Measurements from ENCODE around the gene KLHL3. TPM values are rescaled to one million over a fixed set of nuclear protein-coding genes. Genes with fewer than 3 reads are reported as not detected.

KLHL3 gene
- total RNA-seq, 4 donors from 2014 or later: 0.75 to 4.4 (median 2.6) TPM

DNA sequence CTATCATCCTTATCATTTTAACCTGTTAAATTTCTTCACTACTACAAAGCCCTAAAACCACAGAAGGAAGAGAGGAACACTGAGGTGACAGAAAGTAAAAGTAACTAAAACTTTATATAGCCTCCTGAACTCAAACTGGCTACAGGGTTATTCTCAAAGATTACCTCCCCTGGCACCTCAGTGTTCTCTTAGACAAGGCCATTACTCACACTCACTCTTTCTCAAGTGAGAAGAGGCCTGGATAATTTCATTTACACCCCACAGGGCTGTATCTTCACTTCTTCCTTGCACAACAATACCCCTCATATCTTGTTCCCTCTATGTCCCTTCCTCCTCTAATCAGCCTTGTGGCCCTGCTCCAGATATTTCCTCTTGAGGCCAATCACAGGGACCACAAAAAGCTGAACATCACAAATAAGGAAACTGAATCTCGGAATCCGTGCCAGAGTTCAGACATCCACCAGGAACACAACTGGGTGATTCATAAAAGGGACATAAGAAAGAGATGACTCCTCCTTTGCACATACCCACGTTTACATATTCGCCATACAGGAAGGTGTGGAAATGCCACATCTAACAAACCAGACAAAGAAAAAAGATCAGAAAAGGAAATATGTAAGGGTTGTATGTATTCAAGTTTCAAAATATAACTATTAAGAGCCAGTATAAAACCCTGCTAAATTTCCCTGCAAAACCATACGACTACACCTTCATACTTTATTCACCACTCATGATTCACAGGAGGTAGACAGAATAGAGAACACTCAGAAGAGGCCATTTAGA, 1.7 kb upstream of the KLHL3 start:
- no peaks in the 10 kb centered on the region for H3K9me3 ChIP-seq
- peaks cover 0 to 37% (median 15%) of the 10 kb centered on the region in 4 donors for H3K4me1 ChIP-seq
- H3K36me3 ChIP-seq: no peaks in the 10 kb centered on the region
- peak; percentile 47 for DNase-seq
- WGBS, 2 donors (ENCODE audit: low coverage in 1 of 2): 52% methylated on average over 3 to 5 of the region's 5 CpGs
- H3K27ac ChIP-seq: peak overlapping the region in 2 of 4 donors; percentile 11 to 21
- H3K4me3 ChIP-seq: no peak overlapping the region
- intact Hi-C loops (cut with DNase I; ENCODE audit: low total_unique reads): no loop called here
- H3K27me3 ChIP-seq: no peaks in the 10 kb centered on the region
- TF ChIP-seq POLR2A (IDR thresholded peaks at IDR 0.05) (no peak), POLR2AphosphoS5 (IDR thresholded peaks at IDR 0.05) (no peak), EP300 (IDR thresholded peaks at IDR 0.05; ENCODE audit: low read depth) (no peak)
- TF ChIP-seq, protein P1, sequence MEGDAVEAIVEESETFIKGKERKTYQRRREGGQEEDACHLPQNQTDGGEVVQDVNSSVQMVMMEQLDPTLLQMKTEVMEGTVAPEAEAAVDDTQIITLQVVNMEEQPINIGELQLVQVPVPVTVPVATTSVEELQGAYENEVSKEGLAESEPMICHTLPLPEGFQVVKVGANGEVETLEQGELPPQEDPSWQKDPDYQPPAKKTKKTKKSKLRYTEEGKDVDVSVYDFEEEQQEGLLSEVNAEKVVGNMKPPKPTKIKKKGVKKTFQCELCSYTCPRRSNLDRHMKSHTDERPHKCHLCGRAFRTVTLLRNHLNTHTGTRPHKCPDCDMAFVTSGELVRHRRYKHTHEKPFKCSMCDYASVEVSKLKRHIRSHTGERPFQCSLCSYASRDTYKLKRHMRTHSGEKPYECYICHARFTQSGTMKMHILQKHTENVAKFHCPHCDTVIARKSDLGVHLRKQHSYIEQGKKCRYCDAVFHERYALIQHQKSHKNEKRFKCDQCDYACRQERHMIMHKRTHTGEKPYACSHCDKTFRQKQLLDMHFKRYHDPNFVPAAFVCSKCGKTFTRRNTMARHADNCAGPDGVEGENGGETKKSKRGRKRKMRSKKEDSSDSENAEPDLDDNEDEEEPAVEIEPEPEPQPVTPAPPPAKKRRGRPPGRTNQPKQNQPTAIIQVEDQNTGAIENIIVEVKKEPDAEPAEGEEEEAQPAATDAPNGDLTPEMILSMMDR (IDR thresholded peaks at IDR 0.05): no peak
- in situ Hi-C loops (cut with MboI; ENCODE audit: low pct_ligation_motif_present in 1 of 4, low pct_unique_long_range_greater_than_20kb in 1 of 4, low sequenced_read_pairs in 3 of 4): loop anchor here in 2 of 4 donors (10.0 to 25.0 kb wide), 2 partner anchors 83 to 100 kb away; no protein-coding TSS in a partner anchor

DNA sequence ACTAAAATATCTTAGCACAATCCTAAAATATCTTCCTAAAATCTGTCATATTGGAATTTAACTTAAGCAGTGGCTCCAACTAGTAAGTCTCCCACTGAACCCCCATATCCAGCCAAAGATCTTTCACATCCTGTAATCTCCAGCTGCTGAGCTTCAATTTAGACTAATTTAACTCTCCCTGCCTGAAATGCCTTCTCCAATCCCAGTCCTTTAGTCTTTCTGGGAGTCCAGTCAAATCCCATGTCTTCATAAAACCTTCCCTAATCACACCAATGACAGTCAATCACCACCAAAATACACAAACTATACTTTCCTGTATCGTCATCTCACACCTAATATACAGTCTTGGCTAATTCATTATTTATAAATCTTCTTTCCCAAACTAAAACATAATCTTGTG, 607 bp upstream of the KLHL3 start:
- DNase-seq: no peak
- 67 to 69% methylated on average over 1 of the region's 1 CpG for WGBS, 2 donors (ENCODE audit: low coverage in 1 of 2)
- H3K4me1 ChIP-seq: peaks cover 0 to 35% (median 15%) of the 10 kb centered on the region in 4 donors
- H3K4me3 ChIP-seq: no peak overlapping the region
- TF ChIP-seq POLR2A (IDR thresholded peaks at IDR 0.05) (no peak), EP300 (IDR thresholded peaks at IDR 0.05; ENCODE audit: low read depth) (no peak), POLR2AphosphoS5 (IDR thresholded peaks at IDR 0.05) (no peak)
- TF ChIP-seq, protein P1 (IDR thresholded peaks at IDR 0.05): no peak
- intact Hi-C loops (cut with DNase I; ENCODE audit: low total_unique reads) (no loop called here), in situ Hi-C loops (cut with MboI; ENCODE audit: low pct_ligation_motif_present in 1 of 4, low pct_unique_long_range_greater_than_20kb in 1 of 4, low sequenced_read_pairs in 3 of 4) (loop anchor here in 2 of 4 donors (10.0 to 25.0 kb wide), 2 partner anchors 82 to 99 kb away; no protein-coding TSS in a partner anchor)
- no peaks in the 10 kb centered on the region for H3K9me3 ChIP-seq
- H3K27me3 ChIP-seq: no peaks in the 10 kb centered on the region
- no peaks in the 10 kb centered on the region for H3K36me3 ChIP-seq
- peak overlapping the region in 2 of 4 donors; percentile 60 to 65 for H3K27ac ChIP-seq

DNA sequence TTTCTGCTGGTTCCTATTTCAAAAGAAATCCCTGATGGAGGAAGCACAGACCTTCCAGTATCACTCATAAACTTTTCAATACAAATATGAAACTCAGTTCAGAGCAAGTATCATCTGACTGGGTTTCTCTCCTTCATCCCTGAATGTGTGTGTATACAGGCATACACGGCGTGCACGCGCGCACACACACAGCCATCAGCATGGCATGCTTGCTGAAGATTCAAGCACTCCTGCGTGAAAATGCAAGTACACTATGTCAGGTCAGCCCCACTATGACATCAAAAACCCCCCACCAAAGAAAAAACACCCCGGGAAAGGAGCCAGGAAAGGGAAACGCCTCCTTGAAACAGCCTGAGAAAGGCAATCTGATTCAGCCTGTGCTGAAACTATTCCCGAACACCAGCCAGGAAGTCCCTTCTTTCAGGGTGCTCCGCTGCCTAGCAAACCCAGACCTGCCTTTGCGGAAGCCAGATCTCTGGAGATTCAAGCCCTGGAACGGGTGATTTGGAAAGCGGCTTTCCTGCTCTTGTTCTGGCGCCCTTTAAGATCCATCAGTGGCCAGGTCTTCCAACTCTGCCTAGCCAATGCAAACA, 831 bp downstream of the KLHL3 start:
- H3K4me1 ChIP-seq: peaks cover 0 to 34% (median 15%) of the 10 kb centered on the region in 4 donors
- no peaks in the 10 kb centered on the region for H3K36me3 ChIP-seq
- in situ Hi-C loops (cut with MboI; ENCODE audit: low pct_ligation_motif_present in 1 of 4, low pct_unique_long_range_greater_than_20kb in 1 of 4, low sequenced_read_pairs in 3 of 4): loop anchor here in 2 of 4 donors (10.0 to 25.0 kb wide), 2 partner anchors 80 to 98 kb away; no protein-coding TSS in a partner anchor
- peak overlapping the region; percentile 6 to 41 (median 26) for H3K4me3 ChIP-seq
- no peaks in the 10 kb centered on the region for H3K27me3 ChIP-seq
- WGBS, 2 donors (ENCODE audit: low coverage in 1 of 2): 9 to 17% methylated on average over 9 to 14 of the region's 14 CpGs
- DNase-seq: peak; percentile 34
- peak overlapping the region; percentile 13 to 65 (median 56) for H3K27ac ChIP-seq
- TF ChIP-seq POLR2A (IDR thresholded peaks at IDR 0.05) (no peak), EP300 (IDR thresholded peaks at IDR 0.05; ENCODE audit: low read depth) (no peak), POLR2AphosphoS5 (IDR thresholded peaks at IDR 0.05) (no peak)
- TF ChIP-seq, protein P1 (IDR thresholded peaks at IDR 0.05): no peak
- no peaks in the 10 kb centered on the region for H3K9me3 ChIP-seq
- intact Hi-C loops (cut with DNase I; ENCODE audit: low total_unique reads): no loop called here

DNA sequence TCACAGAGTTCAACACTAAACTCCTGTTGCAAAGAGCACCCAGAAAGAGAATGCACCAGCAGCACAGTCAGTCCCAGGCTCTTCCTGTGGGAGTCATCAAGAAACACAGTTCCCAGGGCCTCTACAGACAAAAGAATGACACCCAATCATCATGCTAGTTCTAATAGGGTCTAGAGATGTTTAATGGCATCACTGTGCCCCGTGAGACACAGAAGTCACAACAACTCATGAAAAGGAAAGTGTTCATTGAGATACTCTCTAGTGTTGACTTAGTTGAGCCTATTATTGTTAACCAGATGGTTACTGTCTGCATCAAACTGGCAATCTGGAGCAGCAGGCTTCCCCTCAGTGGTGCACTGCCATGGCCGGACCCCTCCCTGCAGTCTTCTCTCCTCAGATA, 1.6 kb downstream of the KLHL3 start:
- in situ Hi-C loops (cut with MboI; ENCODE audit: low pct_ligation_motif_present in 1 of 4, low pct_unique_long_range_greater_than_20kb in 1 of 4, low sequenced_read_pairs in 3 of 4): loop anchor here in 2 of 4 donors (10.0 to 25.0 kb wide), 2 partner anchors 80 to 97 kb away; no protein-coding TSS in a partner anchor
- intact Hi-C loops (cut with DNase I; ENCODE audit: low total_unique reads): no loop called here
- Histone ChIP-seq H3K4me1 (peaks cover 0 to 34% (median 15%) of the 10 kb centered on the region in 4 donors), H3K9me3 (no peaks in the 10 kb centered on the region), H3K4me3 (no peak overlapping the region), H3K27ac (no peak overlapping the region), H3K27me3 (no peaks in the 10 kb centered on the region), H3K36me3 (no peaks in the 10 kb centered on the region)
- 60% methylated on average over 2 of the region's 2 CpGs; no CpG with 5 or more reads in 1 of the 2 donors for WGBS, 2 donors (ENCODE audit: low coverage in 1 of 2)
- TF ChIP-seq POLR2AphosphoS5 (IDR thresholded peaks at IDR 0.05) (no peak), POLR2A (IDR thresholded peaks at IDR 0.05) (no peak), EP300 (IDR thresholded peaks at IDR 0.05; ENCODE audit: low read depth) (no peak)
- TF ChIP-seq, protein P1 (IDR thresholded peaks at IDR 0.05): no peak
- DNase-seq: no peak

All from transverse colon (tissue), 4 donors.